BE2C (cell line): ENCODE results near the gene PPP1R12C.

Experiments used
- DNase-seq: peaks from one replicate; pipeline ENCODE4 v3.0.0-alpha.2; 2020
- H3K27me3 ChIP-seq: fragments of 250-450 bp; sonication (Bioruptor Pico); 2 replicates; pipeline ENCODE4 v1.5.1; 2020; ENCODE audit warnings: mild to moderate bottlenecking
- H3K36me3 ChIP-seq: fragments of 250-450 bp; sonication (Bioruptor Pico); 2 replicates; pipeline ENCODE4 v1.5.1; 2020; ENCODE audit warnings: mild to moderate bottlenecking
- H3K4me1 ChIP-seq: fragments of 250-450 bp; sonication (Bioruptor Pico); 2 replicates; pipeline ENCODE4 v1.5.1; 2020
- H3K4me3 ChIP-seq: 2 replicates; pipeline ENCODE4 v1.5.1; 2011; ENCODE audit warnings: low read depth, low read length
- H3K9me3 ChIP-seq: fragments of 250-450 bp; sonication (Bioruptor Pico); 2 replicates; pipeline ENCODE4 v1.5.1; 2020
- CTCF ChIP-seq: IDR thresholded peaks from 2 replicates; pipeline ENCODE4 v1.5.1; 2012; ENCODE audit warnings: mild to moderate bottlenecking, low read depth, low read length

The PPP1R12C gene

DNA sequence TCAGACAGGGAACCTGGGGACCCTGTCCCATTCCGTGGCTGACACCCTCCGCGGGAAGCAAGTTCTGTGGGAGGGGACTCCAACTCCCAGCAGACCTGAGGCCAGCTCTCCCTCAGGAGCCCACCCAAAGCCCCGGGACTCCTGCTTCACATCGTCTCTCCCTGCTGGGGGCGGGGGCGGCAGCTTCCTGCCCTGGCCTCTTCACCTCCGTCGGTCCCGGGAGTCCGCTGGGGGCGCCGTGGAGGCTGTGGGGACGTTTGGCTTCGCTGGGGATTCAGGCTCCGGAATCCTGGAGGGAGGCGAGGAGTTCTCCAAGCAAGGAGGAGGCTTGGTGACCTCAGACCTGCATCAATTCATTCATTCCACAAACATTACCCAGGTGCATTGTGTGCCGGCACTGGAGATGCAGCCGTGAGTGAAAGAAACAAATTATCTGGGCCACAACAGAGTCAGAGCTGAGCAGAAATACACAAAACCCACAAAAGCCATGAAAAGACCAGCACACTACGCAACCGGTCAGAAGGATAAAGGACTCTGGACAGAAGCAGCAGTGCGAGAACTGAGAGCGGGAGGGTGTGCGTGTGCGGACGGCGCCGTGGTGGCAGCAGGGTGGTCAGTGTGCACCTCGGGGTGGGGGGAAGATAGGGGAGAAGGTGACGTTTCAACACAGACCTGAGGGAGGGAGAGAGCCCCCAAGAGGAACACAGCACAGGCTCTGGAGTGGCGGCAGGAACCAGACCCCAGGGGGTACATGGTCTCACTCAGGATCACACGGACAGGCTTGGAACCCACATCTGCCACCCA is 22.8 kb downstream of the PPP1R12C start:
- no peak for DNase-seq

DNA sequence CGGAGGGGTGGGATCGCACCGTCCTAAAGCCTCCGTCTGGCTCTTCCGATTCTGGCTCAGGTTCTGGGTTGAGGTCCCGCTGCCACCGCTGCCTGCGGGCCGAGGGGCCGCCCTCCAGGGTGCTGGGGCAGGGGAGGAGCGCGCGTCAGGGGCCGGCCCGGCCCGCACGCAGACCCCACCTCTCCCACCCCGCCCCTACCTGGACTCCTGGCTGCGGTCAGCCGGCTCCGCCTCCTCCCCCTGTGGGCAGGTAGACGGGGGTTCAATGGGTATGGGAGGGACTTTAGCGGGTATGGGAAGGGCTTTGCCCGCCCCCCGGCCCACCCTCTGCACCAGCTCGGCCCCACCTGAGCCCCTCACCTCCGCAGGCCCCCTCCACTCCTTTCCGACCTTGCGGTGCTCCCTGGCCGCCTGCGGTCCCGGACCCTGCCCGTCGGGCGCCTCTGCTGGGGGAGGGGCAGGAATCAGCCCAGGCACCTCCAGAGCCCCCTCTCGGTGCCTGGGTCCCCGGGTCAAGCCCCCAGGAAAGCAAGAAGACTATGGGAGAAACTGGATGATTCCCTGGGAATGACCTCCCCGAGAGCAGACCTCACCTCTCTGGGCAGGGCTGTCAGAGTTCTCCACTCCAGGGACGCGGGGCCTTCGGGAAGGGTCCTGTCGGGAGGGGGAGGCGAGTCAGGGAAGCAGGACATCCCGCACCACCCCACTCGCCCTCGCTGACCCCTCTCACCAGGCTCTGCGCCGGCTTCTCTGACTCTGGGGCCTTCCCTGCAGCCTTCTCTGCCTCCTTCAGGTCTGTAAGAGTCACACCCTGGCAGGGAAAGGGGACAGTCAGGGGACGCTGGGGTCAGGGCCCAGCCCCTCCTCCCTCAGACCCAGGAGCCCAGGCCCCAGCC is 24.8 kb downstream of the PPP1R12C start:
- no peak for DNase-seq
- H3K36me3 ChIP-seq = peaks cover 8% of the 10 kb centered on the region
- no peak overlapping the region for H3K4me3 ChIP-seq
- TF ChIP-seq CTCF = no peak
- peaks cover 2% of the 10 kb centered on the region; the same call in 1 of the 2 replicates for H3K27me3 ChIP-seq
- no peaks in the 10 kb centered on the region for H3K9me3 ChIP-seq
- no peaks in the 10 kb centered on the region for H3K4me1 ChIP-seq

More for the DNA sequence above, 22.8 kb downstream of the PPP1R12C start:
- no peaks in the 10 kb centered on the region for H3K9me3 ChIP-seq
- H3K4me1 ChIP-seq = no peaks in the 10 kb centered on the region
- no peaks in the 10 kb centered on the region for H3K27me3 ChIP-seq
- H3K4me3 ChIP-seq = no peak overlapping the region
- no peak for TF ChIP-seq CTCF
- peaks cover 7% of the 10 kb centered on the region for H3K36me3 ChIP-seq

DNA sequence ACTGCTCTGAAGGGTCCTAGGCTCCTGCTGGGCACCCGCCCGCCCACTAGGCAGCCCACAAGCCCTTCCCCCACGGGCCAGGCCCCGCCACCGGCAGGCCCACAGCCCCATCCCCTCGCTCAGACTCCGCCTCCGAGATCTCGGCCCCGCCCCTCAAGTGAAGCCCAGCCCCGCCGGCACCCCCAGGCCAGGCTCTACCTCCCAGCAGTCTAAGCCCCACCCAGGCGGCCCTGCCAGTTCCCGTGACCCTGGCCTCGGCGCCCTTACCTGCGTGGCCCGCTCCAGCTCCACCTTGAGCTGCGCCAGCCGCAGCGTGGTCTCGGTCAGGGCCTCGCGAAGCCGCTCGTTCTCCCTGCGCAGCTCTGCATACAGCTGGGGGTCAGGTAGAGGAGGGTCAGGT is 25.5 kb downstream of the PPP1R12C start:
- no peak for TF ChIP-seq CTCF
- Histone ChIP-seq H3K9me3 (no peaks in the 10 kb centered on the region), H3K4me1 (no peaks in the 10 kb centered on the region), H3K36me3 (peaks cover 8% of the 10 kb centered on the region), H3K4me3 (no peak overlapping the region), H3K27me3 (peaks cover 2% of the 10 kb centered on the region; the same call in 1 of the 2 replicates)
- DNase-seq = peak; percentile 53

DNA sequence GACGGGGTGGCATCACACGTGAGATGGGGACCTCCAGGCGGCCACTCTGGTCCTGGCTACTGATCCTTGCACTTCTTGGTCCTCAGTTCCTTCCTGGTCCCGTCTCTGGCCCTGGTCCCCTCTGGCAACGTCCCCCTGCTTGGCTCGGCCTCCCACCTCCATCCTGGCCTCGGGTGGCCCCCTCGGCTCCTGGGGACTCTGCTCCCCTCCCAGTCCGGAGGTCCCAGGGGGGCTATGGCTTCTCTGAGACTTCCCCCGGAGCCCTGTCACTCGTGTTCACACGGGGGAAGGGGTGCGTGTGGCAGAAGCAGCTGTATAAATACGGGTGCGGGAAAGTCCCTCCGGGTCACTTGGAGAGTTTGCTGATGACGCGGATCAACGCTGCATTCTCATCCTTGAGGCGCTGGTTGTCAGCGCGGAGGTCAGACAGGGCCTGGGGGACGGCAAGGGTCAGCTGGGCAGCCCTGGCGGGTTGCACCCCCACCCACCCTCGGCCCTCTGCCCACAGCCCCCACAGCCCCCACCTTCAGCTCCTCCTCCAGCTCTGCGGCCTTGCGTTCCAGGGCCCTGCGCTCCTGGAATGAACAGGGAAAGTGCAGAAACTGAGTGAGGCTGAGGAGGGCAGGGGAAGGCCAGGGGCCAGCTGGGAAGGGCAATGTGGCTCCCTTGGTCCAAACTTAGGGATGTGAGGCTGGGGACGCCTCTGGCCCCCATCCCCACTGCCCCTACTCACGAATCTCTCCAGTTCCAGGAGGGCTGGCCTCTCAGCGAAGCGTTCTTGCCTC is 26.1 kb downstream of the PPP1R12C start:
- no peaks in the 10 kb centered on the region for H3K4me1 ChIP-seq
- DNase-seq = no peak
- H3K4me3 ChIP-seq = no peak overlapping the region
- no peak for TF ChIP-seq CTCF
- peaks cover 8% of the 10 kb centered on the region for H3K36me3 ChIP-seq
- no peaks in the 10 kb centered on the region for H3K9me3 ChIP-seq
- H3K27me3 ChIP-seq = peaks cover 8% of the 10 kb centered on the region

DNA sequence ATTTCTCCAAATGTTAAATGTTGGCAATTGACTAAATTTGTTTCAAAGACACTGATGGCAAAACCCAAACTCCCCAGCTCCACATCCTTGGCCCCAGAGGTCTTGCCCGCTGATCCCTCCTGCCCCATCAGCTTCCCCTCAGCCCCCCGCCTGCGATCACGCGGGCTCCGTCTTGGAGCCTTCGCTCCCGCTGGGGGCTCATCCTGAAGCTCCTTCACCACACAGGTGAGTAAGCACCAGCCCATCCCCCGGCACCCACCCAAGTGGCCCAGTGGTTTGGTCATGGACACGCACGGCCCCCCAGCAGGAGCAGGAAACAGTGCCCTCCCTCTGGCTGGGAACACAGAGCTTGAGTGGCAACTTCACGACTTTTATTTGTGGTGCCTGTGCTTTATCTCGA is 26.9 kb downstream of the PPP1R12C start:
- Histone ChIP-seq H3K27me3 (peaks cover 16% of the 10 kb centered on the region), H3K4me1 (no peaks in the 10 kb centered on the region), H3K4me3 (no peak overlapping the region), H3K36me3 (peaks cover 8% of the 10 kb centered on the region), H3K9me3 (no peaks in the 10 kb centered on the region)
- no peak for TF ChIP-seq CTCF
- no peak for DNase-seq
